Erythroblast (primary cell): ENCODE results near the gene UBE2S.
"Not testable (repeated sequence)": the region's sequence is repeated elsewhere in the genome, so short reads cannot be mapped to it uniquely, and the experiment has no call there.

Experiments used
- DNase-seq, 2 experiments: peaks; one replicate each; lab custom pipeline; 2025; lab: John Stamatoyannopoulos, UW
- GATA1 ChIP-seq: IDR thresholded peaks from 2 replicates; pipeline ENCODE4 v1.6.1; 2011; ENCODE audit warnings: low read depth, mild to moderate bottlenecking, control low read depth, low read length, moderate library complexity
- POLR2A ChIP-seq: IDR thresholded peaks from 2 replicates; pipeline ENCODE4 v1.6.1; 2011; ENCODE audit warnings: mild to moderate bottlenecking, low read length

The UBE2S gene

GRCh38 chr19:55406826-55407549, 600 bp downstream of the UBE2S start:
- TF ChIP-seq GATA1 (no peak), POLR2A (no peak)
- peak; percentile 76 to 86 for DNase-seq

- TF ChIP-seq POLR2A (no peak), GATA1 (no peak)
- DNase-seq: peak in 1 of 2 experiments; percentile 51
Measured at GRCh38 chr19:55406091-55406825, 1.3 kb downstream of the UBE2S start.

DNA sequence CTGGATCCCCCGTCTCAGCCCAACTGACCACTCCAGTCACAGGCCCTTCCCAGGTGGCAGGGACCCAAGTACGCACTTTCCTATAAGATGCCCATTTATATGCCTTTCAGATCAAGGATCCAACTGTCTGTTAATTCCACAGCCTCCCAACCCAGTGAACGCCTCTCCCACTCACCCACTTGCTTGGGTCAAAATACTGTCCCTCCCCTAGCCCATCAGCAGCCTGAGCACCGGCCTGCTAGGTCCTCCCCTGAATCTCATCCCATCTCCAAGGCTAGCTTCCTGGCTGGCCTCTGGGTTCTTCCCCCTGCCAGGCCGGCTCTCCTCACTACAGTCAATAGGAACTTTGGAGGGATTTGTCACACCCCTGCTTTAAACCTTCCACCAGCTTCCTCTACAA, 1.9 kb downstream of the UBE2S start:
- TF ChIP-seq POLR2A (no peak), GATA1 (no peak)
- DNase-seq: no peak

DNA sequence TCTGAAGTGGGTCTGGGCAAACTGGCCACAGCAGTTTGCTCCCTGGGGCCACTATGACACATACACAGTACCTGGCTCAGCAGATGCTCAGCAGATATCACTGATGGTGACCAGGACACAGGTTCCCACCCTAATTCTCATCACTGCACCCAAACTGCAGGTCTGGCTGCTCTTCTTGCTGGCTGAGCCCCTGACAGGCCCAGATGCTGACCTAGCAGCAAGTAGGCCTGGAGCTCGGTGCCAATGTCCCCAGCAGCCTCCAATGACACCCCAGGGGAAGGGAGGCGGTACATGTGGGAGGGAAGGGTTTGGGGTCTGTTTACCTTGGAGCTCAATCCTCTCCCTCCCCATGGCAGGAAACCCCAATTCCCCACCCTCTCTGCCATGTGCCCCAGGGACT, 5.1 kb downstream of the UBE2S start:
- no peak for TF ChIP-seq GATA1
- TF ChIP-seq POLR2A: no peak
- DNase-seq: no peak

DNA sequence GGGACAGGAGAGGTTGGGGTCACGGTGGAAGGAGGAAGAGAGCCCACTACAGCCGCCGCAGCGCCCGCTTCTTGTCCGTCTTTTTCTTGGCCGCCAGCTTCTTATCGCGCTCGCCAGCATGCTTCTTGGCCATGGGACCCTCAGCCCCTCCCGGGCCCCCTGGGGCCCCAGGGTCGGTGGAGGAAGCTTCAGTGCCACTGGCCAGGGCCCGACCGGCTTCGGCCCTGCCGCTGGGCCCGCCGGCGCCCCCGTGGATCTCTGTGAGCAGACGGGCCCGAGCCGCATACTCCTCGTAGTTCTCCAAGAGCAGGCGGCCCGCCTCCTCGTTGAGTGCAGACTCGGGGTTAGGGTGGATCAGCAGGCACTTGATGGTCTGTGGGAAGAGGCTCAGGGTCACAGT, 6.2 kb downstream of the UBE2S start:
- DNase-seq: not testable (repeated sequence)

DNA sequence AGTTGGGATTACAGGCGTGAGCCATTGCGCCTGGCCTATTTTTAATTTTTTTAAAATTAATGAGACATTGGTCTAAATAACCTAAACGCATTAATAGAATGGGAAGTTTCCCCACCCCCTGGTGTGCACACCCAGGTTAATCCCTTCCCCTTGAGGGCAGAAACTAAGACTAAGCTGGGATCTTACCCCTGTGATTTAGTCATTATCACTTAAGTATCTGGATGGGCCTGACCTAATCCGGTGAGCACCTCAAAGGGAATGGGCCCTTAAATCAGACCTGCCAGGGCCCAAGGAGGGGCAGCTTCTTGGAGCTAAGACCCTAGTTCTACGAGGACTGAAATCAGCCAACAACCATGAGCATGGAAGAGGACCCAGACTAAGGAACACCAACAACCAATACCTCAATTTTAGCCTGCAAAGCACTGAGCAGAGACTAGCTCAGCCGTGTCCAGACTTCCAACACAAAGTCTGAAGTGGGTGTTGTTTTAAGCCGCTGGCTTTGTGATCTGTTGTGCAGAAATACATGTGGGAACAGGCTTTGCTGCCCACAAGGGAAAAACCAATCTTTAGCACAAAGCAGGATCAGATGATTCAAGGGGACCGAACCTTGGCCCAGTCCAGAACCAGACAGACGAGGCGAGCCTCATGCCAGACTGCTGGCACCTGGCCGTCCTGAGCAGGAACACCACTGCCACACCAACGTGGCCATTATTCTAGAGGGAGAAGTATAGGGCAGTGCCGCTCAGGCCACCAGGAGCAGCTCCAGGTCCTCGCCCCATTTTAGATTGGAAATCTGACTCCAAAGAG, 7.1 kb downstream of the UBE2S start:
- TF ChIP-seq POLR2A (no peak), GATA1 (no peak)

GRCh38 chr19:55398200-55398925, 9.2 kb downstream of the UBE2S start:
- no peak for DNase-seq
- TF ChIP-seq GATA1 (no peak), POLR2A (no peak)

More for the DNA sequence above, 7.1 kb downstream of the UBE2S start:
- DNase-seq: no peak

DNA sequence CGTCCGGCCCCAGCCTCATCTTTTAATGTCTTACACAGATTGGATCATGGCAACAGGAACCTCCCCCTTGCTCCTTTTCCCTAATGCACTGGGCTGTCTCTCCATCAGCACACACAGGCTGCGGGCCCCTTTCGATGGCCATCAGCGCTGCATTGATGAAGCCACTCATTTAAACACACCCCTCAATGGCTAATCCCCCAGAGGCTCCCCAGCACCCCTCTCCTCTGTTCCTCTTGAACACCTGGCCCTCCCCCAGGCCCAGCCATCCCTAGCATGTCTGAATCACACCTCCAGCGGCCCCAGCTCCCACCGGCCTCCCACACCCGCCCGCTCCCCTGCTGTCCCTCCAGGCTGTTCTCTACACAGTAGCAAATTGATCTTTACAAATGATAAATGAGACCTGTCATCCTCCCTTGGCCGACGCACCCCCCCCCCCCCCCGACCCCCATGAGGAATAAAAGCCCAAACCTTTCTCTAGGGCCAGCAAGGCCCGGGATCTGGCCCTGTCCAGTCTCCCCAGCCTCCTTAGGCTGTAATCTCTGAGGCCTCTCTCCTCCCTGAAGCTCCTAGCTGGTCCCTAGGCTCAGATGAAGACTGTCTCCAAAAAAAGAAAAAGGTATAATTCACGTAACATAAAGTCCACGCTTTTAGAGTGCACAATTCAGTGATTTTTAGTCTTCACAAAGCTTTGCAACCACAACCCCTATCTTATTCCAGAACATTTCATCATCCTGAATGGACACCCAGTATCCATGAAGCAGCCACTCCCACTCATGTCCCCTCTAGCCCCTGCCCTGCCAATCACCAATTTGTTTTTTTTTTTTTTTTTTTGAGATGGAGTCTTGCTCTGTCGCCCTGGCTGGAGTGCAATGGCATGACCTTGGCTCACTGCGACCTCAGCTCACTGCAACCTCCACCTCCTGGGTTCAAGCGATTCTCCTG, 14.5 kb downstream of the UBE2S start:
- TF ChIP-seq GATA1: no peak
- no peak for TF ChIP-seq POLR2A
- DNase-seq: no peak

- DNase-seq: no peak
- no peak for TF ChIP-seq POLR2A
- TF ChIP-seq GATA1: no peak
Measured at GRCh38 chr19:55391702-55392615, 15.6 kb downstream of the UBE2S start.

GRCh38 chr19:55391191-55391670, 16.4 kb downstream of the UBE2S start:
- peak; percentile 16 for TF ChIP-seq POLR2A
- no peak for TF ChIP-seq GATA1
- DNase-seq: peak; percentile 39 to 48

DNA sequence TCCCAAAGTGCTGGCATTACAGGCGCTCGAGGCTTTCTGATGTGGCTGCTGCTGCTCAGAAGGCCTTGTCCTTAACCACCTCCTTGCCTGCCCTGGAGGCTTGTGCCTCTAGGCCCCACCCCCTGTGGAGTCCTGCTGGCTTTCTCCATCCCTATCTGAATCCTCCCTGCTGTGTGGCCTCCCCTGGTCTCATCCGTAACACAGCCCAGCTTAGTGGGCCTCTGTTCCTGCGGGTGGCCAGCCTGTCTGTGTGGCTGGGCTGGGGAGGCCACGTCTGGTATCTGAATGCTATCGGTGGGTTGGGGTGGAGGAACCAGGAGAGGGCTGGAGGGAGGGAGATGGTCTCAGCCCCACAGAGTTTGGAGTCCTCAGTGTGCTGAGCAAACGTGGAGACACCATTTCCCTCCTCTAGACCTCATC, 17.1 kb downstream of the UBE2S start:
- DNase-seq: no peak
- peak; percentile 6 for TF ChIP-seq POLR2A
- TF ChIP-seq GATA1: no peak
